ENCODE measurements around the gene CXCL12.

CXCL12 gene

DNA sequence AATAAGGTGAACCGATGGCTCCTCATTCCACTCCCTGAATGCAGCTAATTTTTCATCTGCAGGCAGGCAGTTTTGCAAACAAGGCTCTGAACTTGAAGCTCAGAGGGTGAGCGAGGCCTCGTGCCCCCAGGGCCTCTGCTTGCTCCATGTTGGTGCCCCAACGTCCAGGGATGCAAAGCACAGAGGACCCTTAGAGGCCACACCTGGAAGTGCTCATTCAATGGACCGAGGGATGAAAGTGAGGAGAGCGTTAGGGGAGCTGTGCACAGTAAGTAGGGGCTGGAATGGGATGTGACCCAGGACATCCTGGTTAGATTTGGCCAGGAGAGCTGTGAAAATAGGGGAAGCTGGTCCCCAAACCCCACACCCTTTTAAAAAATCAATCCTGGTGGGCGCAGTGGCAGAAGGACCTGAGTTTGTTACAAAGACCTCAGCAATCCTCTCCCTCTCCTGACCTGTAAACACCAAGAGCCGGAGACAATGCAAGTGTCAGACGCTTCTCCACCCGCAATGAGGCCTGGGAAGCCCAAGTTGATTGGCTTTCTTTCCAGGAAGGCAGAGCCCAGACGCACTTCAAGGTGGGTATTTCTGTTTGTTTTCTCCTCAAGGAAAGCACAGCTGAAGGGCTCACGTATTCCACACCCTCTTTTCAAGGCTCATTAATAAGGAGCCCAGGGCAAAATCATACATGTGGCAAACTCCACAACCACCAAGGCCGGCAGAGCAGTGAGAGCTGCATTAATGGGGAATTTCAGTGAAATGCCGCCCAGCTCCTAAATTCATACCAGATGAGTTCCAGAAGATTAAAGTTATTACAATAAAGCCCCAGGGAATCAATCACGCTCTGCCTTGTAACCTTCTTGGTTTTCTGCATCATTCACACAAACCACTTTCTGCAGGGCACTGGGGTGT lies 14.1 kb upstream of the CXCL12 start:
- no peak for DNase-seq

DNA sequence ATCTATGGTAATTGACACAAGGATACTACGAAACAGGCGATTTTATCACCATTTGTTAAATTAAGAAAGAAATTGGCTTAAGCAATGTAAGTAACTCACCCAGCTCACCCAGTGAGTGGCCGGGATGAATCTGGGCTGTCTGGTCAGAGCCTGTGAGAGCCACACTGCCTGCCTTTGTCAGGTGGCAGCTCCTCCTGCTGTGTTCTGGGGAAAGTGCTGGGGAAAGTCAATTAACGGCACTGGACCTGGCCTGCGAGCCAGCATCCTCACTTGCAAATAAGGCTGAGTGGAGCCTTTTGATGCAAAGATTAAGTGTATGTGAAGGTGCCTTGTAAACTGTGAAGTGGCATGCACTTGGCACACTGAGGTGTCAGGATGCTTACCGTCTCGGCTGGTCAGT lies 13.4 kb upstream of the CXCL12 start:
- DNase-seq, result no peak

DNA sequence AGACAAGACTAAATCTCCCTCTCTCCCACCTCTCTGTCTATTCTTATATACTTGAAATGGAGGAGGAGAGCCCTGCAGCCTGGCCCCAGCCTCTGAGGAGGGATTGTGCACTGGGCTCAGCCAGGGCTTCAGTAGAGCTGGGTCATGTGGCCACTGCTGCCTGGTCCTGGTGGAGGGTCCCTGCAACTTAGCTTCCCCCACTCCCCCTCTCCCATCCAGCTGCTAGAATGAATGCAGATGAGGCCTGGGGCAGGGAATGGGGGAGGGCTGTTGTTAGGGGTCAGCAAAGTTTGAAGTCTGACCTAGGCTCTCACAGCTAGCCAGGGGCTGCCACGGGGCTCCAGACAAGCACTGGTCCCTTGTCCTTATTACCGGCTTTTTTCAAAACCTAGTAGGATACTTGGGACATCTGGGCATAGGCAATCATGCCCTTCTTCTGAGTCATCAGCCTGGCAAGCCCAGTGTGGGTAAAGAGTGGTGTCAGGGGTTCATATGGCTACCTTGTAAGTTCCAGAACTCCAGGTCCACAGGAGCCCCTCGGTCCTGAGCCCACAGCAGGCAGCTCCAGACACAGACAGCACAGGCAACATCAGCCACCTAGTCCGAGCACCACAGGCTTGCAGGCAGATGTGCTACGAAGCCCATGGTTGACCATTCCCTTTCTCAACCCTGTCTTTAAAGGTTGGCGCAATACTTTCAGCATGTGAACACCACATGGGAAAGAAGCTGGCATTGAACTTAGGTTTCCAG lies 12.8 kb upstream of the CXCL12 start:
- DNase-seq, result no peak

- no peak for DNase-seq
These were observed 11.8 kb upstream of the CXCL12 start for GRCh38 chr10:44396671-44397191.

DNA sequence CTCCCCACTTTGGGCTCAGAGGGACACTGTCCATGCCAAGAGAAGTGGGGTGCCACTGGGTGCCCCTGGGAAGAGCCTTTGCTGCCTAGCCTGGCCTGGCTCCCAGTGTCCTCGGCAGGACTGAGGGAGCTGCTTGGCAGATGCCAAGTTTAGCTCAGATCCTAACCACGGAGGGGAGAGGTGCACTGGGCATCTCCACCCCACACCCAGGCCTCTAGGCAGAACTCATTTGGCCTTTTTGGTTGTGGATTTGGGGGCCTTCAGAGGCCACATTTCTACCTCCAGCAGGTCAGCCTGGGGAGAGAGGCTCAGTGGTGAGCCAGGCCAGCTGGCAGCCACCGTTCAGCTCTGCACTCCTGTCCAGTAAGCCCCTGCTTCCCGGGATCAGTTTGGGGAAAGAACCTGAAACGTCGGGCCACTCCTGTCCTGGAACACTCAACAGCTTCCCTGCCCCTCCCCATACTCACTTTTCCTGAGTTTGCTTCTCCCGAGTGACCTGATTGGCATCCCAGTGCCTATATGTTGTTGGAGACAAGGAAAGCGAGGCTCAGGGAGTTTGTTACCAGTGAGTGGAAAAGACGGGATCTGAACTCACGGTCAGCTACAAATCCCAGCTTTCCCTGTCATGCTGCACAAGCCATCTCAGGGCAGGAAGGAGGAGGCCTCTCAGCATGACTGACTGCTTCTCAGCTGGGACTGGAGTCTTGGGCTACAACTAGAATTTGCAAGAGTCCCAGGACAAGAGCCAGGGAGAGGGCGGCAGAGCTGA lies 11.2 kb upstream of the CXCL12 start:
- DNase-seq, result no peak

GRCh38 chr10:44395396-44395795 lies 10.5 kb upstream of the CXCL12 start:
- DNase-seq, result no peak

GRCh38 chr10:44394696-44395381 lies 9.9 kb upstream of the CXCL12 start:
- no peak for DNase-seq

DNA sequence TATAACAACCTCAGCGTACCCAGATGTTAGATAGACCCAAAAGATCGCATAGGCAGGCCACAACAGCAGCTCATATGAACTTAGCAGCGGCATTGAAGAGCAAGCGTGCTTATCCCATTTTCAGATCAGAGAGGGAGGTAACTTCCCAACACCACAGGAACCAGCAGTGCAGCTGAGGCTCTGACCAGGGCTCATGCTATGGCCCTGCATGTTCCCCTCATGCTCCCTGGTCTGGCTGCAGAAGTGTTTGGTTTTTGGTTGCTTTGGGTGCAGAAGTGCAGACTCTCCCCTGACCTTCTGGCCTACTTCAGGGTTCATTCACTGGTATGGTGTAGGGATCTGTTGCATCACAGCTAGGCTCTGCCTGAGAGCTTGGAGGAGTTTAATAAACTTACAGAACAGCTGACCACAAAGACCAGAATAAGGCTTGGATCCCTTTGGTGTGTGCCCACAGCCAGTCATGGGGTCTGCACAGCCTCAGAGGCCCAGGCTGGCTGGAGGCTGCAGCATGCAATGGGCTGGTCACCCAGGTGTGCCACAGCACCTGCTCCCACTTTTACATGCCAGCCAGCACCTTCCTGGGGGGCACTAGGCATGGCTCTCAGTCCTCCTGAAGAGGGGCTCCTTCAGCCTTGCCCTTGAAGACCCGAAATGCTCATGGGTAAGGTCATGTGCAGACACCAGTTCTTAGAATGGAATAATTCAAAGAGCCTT lies 9.1 kb upstream of the CXCL12 start:
- DNase-seq, result peak; percentile 92

DNA sequence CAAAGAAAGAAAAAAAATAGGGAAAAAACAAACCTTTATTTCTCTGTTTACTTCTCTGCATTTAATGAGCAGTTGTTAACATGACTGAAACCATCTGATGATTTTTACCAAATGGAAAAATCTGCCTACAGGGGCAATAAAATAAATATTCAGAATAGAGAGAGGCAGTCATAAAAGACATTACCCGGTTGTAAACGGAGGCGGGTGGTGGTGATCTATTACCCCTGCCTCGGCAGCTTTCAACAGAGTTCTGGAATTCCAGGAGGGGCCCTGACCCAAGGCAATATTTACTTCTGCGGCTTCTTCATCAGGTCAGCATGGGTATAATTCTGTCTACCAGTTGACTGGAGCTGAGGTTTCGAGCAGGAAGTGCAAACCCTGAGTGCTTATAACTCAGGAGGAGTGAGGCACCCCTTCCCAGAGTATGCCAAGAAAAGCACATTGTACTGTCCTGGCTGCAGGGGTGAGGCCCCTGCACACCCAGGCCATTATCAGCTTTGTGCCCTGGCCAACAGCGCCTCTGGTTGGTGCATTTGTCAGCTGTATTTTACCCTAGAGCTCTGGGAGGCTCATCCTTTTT lies 8.2 kb upstream of the CXCL12 start:
- peak; percentile 65 for DNase-seq

DNA sequence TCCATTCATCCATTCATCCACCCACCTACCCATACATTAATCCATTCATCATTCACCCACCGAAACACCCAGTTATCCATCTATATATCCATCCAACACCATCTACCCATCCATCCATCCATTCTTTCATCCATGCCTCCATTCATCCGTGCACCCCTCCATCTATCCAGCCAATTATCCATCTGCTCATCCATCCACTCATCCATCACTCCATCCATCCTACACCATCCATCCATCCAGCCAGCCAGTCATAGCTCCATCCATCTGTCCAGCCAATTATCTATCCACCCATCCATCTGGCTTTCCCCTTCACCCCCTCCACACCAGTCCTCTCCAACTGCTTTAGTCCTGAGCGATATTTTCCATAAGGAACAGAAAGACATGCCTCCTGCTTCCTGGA lies 7.5 kb upstream of the CXCL12 start:
- no peak for DNase-seq

- no peak for DNase-seq
These were observed 7.1 kb upstream of the CXCL12 start for GRCh38 chr10:44391981-44392380.

GRCh38 chr10:44390585-44391072 lies 5.7 kb upstream of the CXCL12 start:
- DNase-seq, result no peak

DNA sequence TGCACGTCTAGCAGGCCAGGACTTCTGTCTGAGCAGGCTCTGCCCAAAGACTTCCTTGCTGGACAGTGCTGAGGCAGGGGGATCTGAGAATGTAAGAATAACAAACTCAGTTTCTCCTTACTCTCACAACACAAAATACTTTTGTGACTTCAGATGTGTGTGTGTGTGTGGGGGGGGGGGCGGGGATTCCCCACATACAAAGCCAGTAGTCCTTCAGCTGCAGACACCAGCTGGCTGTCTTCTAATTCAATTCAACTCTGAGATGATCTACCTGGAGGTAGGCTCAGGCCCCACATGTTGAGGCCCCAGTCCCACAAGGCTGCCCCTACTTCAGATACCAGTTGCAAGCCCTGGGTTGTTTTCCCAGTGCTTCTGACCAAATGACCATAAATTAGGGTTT lies 4.7 kb upstream of the CXCL12 start:
- no peak for DNase-seq

GRCh38 chr10:44389150-44389549 lies 4.3 kb upstream of the CXCL12 start:
- no peak for DNase-seq

DNA sequence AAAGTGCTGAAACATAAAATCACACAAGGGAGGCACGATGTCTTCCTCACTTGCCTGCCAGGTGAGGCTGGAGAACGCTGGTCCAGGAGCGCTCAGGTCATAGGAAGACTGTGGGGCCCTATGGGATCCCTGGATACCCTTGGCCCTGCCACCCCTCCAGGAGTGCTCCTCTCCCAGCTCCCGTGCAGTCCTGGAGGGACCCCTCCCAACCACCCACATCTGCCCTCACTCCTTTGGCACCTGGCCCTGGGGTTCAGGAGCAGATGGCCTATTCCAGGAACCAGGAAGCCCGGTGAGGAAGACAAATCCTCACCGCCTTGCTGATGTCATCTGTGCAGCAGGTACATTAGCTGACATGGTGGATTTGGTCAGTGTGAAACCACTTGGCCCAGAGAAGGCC lies 3.7 kb upstream of the CXCL12 start:
- DNase-seq, result no peak

DNA sequence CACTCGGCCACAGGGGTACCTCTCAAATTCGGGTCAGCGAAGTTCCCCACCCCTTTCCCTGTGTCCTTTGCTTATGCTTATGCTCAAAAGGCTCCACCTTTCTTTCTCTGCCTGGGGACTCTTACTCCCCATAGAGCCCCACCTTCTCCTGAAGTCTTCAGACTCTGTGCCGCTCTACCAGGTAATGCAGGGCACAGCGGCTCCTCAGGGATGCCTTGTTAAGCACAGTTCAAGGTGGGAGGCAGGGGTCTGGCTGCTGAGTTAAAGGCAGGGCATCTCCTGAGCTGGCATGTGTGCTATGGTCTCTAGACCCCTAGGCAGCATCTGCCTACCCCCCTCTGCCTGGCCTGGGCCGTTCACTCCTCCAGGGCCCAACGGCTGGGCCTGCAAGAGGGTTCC lies 3.0 kb upstream of the CXCL12 start:
- no peak for DNase-seq

DNA sequence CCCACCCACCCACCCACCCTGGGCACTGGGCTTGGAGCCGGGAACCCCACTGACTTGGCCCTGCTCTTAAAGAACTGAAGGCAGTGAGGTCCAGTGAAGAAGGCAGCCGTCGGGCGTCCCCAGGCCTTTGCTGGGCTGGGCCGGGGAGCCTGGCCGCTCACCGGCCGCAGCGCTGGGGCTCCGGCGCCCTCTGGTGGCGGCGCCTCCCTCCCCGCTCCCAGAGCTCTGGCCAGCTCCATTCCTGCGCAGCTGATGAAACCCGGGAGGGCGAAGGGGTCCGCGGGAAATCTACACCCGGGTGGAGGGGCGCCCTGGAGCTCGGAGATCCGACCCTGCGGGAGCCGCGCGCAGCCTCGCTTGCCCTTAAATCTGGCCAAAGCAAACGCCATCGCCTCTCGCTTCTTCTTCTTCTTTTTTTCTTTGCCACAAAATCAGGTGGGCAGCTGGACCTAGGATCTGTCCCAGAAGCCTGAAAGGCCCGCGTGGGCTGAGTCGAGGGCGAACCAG lies 1.7 kb upstream of the CXCL12 start:
- DNase-seq, result peak; percentile 6

DNA sequence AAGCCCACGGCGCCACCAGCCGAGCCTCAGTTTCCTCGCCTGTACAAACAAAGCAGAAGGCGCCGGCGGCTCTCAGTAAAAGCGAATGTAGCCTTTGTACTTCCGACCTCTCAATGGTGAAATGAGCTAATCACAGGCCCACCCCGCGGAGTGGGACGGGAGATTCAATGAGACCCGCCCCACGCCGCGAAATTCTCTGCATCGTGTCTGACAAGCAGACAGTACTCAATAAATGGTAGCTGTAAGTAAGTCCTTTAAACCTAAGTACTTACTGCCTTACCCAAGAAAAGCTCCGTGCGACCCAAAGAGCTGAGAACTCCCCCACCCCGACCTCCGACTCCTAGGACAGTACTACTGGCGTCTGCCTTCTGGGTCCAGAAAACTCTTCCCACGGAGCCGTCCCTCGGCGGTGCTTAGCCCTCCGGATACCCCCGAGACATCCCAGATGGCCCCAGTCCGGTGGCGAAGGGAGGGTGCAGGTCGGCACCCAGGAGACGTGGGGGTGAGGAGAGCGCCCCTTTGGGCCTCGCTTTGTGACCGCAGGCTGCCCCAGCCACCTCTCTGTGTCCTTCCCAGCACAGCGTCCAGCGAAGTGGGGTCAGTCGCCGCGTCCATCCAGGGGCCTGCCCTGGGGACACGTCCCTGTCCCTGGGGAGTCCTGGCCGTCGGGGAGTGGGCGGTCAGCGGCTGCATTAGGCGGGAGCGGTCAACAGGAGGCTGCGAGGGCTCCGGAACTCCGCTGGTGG lies 972 bp upstream of the CXCL12 start:
- DNase-seq, result no peak

DNA sequence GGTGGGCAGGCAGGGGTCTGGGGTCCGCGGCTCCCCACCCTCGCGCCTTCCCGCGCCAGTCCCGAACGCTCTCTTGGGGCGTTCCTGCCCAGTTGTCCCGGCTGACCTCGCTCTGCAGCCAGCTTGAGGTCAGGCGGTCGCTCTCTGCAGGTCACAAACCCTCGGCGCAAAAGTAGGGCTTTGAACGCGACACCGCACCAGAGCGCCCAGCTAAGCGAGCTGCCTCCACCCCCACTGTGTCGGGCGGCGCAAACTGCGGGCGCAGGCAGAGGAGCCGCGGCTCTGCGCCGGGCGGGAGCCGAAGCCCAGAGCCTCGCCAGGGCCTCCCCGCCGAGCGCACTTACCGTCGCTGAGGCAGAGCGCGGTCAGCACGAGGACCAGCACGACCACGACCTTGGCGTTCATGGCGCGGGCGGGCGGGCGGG lies 284 bp downstream of the CXCL12 start:
- DNase-seq, result no peak

All from MV-4-11 (cell line).